ENCODE results near the gene FCGR3A. TPM values are rescaled to one million over a fixed set of nuclear protein-coding genes. Genes with fewer than 3 reads are reported as not detected.

Gene FCGR3A
- total and polyA plus RNA-seq, 2 of the 8 experiments (the other 6 are each of a cell fraction or from before 2014, with no cell fraction given), result not detected

DNA sequence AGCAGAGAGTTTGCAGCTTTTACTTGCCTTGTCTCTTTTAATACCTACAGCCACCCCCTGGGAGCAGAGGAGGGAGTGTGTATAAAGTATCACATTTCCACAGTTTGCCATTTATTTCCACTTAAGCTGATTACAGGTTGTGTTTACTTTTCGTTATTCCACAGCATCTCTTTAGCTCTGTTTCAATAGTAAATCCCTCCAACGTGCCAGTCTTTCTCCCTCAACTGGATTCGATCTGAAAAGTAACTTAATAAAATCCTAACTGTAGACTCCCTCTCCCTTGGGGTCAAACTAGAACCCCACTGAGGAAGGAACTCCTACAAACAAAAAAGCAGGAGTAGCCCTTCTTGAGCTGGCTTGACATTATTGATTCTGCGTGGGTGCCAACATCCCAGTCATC is 47.4 kb downstream of the FCGR3A start (continued):
- TF ChIP-seq KDM1A (IDR thresholded peaks at IDR 0.05; ENCODE audit: borderline replicate concordance, low read length) (no peak), SP4 (IDR thresholded peaks at IDR 0.05; ENCODE audit: low read length) (no peak), YY1 (IDR thresholded peaks at IDR 0.05; ENCODE audit: low read depth, low read length) (no peak), SP2 (IDR thresholded peaks at IDR 0.05; ENCODE audit: low read length) (no peak), ZNF274 (IDR thresholded peaks at IDR 0.05; ENCODE audit: borderline replicate concordance, extremely low read depth, low read length) (no peak)

Data from H1 (cell line).